ENCODE measurements around the gene ASCL2. TPM values are rescaled to one million over a fixed set of nuclear protein-coding genes. Genes with fewer than 3 reads are reported as not detected.
A peak's percentile ranks its signal among the peaks of the same experiment; 100 is the strongest.

Gene ASCL2
- total RNA-seq, 4 donors from 2014 or later: 11.4 to 18.0 (median 15.9) TPM

DNA sequence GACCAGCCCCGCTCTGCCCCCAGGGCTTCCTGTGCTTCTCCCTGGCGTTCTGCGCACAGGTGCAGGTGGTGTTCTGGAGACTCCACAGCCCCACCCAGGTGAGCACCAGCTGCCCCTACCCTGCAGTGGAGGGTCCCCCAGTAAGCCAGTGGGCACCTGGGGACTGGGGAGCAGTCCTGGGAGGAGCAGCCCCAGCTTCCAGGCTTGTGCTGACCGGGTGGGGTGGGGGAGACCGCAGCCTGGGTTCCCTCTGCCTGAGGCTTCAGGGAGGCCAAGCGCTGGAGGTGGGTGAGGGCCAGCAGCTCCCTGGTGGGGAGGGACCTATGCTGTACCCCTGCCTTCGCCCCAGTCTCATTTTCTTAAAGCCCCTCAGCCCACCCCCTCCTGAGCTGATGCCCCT is 38.3 kb upstream of the ASCL2 start:
- H3K36me3 ChIP-seq: no peaks in the 10 kb centered on the region
- TF ChIP-seq POLR2AphosphoS5 (IDR thresholded peaks at IDR 0.05) (no peak), POLR2A (IDR thresholded peaks at IDR 0.05) (no peak), EP300 (IDR thresholded peaks at IDR 0.05) (no peak)
- TF ChIP-seq, protein P1, sequence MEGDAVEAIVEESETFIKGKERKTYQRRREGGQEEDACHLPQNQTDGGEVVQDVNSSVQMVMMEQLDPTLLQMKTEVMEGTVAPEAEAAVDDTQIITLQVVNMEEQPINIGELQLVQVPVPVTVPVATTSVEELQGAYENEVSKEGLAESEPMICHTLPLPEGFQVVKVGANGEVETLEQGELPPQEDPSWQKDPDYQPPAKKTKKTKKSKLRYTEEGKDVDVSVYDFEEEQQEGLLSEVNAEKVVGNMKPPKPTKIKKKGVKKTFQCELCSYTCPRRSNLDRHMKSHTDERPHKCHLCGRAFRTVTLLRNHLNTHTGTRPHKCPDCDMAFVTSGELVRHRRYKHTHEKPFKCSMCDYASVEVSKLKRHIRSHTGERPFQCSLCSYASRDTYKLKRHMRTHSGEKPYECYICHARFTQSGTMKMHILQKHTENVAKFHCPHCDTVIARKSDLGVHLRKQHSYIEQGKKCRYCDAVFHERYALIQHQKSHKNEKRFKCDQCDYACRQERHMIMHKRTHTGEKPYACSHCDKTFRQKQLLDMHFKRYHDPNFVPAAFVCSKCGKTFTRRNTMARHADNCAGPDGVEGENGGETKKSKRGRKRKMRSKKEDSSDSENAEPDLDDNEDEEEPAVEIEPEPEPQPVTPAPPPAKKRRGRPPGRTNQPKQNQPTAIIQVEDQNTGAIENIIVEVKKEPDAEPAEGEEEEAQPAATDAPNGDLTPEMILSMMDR (IDR thresholded peaks at IDR 0.05): no peak
- DNase-seq (ENCODE audit: low spot score in 2 of 2): no peak
- no peak overlapping the region for H3K4me3 ChIP-seq
- H3K4me1 ChIP-seq: peaks cover 49% of the 10 kb centered on the region
- 84% methylated on average over 2 of the region's 7 CpGs for WGBS
- no peaks in the 10 kb centered on the region for H3K27me3 ChIP-seq
- no peaks in the 10 kb centered on the region for H3K9me3 ChIP-seq
- no peak overlapping the region for H3K27ac ChIP-seq

DNA sequence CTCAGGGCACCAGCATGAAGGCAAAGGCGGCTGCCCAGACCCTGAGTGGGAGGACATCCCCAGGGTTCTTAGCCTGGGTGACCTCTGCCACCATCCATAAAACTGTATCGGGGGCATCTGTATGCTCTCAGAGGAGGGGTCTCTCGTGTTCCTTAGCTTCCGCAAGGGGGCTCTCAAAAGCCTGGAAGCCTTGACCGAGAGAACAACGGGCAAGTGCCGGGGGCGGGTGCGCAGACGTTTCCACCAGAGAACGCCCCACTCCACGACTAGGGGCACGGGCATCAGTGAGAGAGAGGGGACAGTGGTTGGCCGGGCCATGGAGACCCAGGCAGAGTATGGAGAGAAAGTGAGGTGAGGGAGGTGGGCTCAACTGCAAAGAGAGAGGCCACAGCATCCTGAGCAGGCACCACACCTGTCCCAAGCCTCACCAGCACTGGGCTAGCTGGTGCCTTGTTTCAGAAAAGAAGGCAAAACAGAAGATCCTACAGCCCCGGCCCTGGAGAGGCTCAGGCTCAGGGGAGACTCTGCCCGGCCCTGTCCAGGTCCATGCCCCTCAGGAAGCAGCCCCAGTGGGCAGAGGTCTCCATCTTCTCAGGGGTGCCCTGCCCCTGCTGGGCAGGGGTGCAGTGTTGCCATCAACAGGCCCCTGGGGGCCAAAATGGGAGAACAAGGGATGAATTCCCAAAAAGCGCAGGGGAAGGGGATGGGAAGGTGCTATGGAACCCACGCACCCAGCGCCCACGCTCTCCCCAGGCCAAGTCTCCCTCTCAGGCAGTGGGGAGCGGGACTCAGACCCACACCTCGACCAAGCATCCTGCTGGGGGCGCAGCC is 37.3 kb upstream of the ASCL2 start:
- Histone ChIP-seq H3K4me1 (peaks cover 47% of the 10 kb centered on the region), H3K27ac (no peak overlapping the region)

DNA sequence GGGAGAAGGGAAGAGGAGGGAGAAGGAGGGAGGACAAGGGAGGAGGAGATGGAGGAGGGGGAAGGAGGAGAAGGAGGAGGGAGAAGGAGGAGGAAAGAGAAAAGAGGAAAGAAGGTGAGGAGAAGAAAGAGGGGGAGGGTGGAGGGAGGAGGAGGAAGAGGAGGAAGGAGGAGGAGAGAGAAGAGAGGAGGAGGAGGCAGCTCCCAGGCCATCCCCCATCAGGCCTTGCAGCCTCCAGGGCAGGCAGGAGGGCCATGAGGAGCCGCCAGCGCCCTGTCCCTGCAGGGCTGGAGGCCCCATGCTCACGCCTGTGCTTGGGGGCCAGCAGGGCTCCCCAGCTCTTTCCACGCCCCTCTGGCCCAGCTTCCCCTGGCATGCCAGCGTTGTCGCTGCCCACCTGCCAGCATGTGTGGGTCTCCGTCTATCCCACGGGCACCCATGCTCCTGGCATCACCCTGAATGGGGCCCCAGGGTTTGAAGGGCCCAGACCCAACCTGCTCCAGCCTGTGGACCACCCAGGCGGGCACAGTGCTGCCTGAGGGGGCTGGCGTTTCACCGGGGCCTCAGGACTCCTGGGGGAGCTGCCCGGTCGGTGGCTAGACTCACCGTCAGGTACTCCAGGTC is 36.6 kb upstream of the ASCL2 start:
- H3K27me3 ChIP-seq: no peaks in the 10 kb centered on the region
- no peaks in the 10 kb centered on the region for H3K36me3 ChIP-seq
- DNase-seq (ENCODE audit: low spot score in 2 of 2): peak in 1 of 2 donors; percentile 77
- no peaks in the 10 kb centered on the region for H3K9me3 ChIP-seq
- no peak overlapping the region for H3K4me3 ChIP-seq
- 57% methylated on average over 4 of the region's 14 CpGs for WGBS
- TF ChIP-seq POLR2AphosphoS5 (IDR thresholded peaks at IDR 0.05) (no peak), POLR2A (IDR thresholded peaks at IDR 0.05) (no peak), EP300 (IDR thresholded peaks at IDR 0.05) (no peak)
- TF ChIP-seq, protein P1 (IDR thresholded peaks at IDR 0.05): no peak
- H3K4me1 ChIP-seq: peaks cover 42% of the 10 kb centered on the region
- H3K27ac ChIP-seq: no peak overlapping the region

More for the DNA sequence above, 37.3 kb upstream of the ASCL2 start:
- no peaks in the 10 kb centered on the region for H3K36me3 ChIP-seq
- H3K27me3 ChIP-seq: no peaks in the 10 kb centered on the region
- H3K9me3 ChIP-seq: no peaks in the 10 kb centered on the region
- 82% methylated on average over 16 of the region's 23 CpGs for WGBS
- TF ChIP-seq, protein P1 (IDR thresholded peaks at IDR 0.05): no peak
- TF ChIP-seq POLR2AphosphoS5 (IDR thresholded peaks at IDR 0.05) (no peak), EP300 (IDR thresholded peaks at IDR 0.05) (no peak), POLR2A (IDR thresholded peaks at IDR 0.05) (no peak)
- H3K4me3 ChIP-seq: no peak overlapping the region
- DNase-seq (ENCODE audit: low spot score in 2 of 2): peak in 1 of 2 donors; percentile 72

DNA sequence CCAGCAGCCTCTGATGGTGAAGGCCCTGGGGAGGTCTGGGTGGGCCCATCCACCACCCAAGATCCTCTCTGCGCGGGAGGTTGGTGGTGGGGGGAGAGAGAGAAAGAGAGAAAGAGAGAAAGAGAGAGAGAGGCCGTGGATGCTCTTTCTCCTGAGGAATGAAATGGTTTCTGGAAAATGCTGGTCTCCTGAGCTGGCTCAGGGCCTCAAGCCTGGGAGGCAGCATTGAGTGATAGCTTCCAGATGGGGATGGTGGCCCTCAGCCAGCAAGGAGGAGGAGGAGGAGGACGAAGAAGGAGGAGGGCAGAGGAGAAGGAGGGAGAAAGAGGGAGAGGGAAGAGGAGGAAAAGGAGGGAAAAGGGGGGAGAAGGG is 36.0 kb upstream of the ASCL2 start:
- DNase-seq (ENCODE audit: low spot score in 2 of 2): peak in 1 of 2 donors; percentile 81
- Histone ChIP-seq H3K27ac (peak overlapping the region; percentile 52), H3K4me1 (peaks cover 36% of the 10 kb centered on the region), H3K9me3 (no peaks in the 10 kb centered on the region), H3K36me3 (no peaks in the 10 kb centered on the region), H3K27me3 (no peaks in the 10 kb centered on the region), H3K4me3 (no peak overlapping the region)
- TF ChIP-seq EP300 (IDR thresholded peaks at IDR 0.05): no peak
- TF ChIP-seq, protein P1 (IDR thresholded peaks at IDR 0.05): no peak
- no peak for TF ChIP-seq POLR2A (IDR thresholded peaks at IDR 0.05)
- TF ChIP-seq POLR2AphosphoS5 (IDR thresholded peaks at IDR 0.05): no peak
- 18% methylated on average over 4 of the region's 4 CpGs for WGBS

DNA sequence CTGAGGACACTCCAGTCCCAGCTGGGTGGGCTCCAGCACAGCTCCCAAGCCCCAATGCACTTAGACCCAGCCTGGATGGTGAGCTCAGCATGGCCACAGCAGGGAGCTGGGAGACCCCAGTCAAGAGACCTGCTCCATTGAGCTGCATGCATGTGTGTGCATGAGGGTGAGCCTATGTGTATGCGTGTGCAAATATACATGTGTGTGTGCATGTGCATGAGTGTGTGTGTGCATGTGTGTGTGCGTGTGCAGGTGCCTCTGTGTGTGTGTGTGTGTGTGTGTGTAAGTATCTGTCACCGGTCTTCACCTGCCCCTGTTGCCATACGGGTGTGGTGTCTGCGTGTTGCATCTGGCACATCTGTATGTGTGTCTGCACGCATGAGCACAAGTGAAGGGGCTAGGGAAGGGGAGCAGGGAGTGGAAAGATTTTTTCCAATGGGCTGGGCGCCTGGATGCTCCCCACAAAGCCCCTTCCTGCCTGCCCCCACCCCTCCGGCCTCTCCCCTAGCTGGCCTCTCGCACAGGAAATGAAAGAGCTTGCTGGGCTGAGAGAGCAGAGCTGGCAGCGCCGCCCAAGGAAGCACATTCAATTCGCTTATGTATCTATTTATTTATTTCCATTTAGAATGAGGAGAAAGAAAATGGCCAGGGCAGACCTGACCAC is 35.5 kb upstream of the ASCL2 start:
- peak in 1 of 2 donors; percentile 71 for DNase-seq (ENCODE audit: low spot score in 2 of 2)
- Histone ChIP-seq H3K9me3 (no peaks in the 10 kb centered on the region), H3K4me3 (no peak overlapping the region), H3K4me1 (peaks cover 32% of the 10 kb centered on the region), H3K27ac (peak overlapping the region; percentile 52), H3K36me3 (no peaks in the 10 kb centered on the region), H3K27me3 (no peaks in the 10 kb centered on the region)
- TF ChIP-seq, protein P1 (IDR thresholded peaks at IDR 0.05): no peak
- no peak for TF ChIP-seq POLR2A (IDR thresholded peaks at IDR 0.05)
- TF ChIP-seq POLR2AphosphoS5 (IDR thresholded peaks at IDR 0.05): no peak
- TF ChIP-seq EP300 (IDR thresholded peaks at IDR 0.05): no peak
- WGBS: 27% methylated on average over 6 of the region's 12 CpGs
